Measurements from ENCODE around the gene VEGFD. TPM values are rescaled to one million over a fixed set of nuclear protein-coding genes. Genes with fewer than 3 reads are reported as not detected.

VEGFD gene
- total and polyA plus RNA-seq, 2 donors (not counting 3 experiments of a cell fraction or from before 2014, with no cell fraction given) = 0.40 to 0.64 TPM

DNA sequence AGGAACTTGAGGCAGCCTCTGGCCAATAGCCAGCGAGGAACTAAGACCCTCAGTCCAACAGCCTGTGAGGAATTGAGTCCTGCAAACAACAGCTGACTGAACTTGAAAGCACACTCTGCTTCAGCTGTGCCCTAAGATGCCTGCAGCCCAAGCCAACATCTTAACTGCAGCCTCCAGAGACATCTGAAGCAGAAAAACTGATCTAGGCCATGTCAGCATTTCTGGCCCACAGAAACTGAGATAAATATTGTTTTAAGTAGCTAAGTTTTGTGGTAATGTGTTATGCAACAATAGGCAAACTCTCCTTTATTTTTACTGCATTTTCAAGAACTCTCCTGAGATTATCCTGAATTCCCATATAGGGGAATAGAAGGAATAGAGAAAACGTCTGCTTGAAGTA is 24.5 kb downstream of the VEGFD start:
- FAIRE-seq = no peak
- CTCF ChIA-PET = no interaction called here
- Histone ChIP-seq H3K4me3 (replicated peaks in 1 of 3; ENCODE audit: insufficient read depth in 1 of 3, low read depth in 1 of 3, low read length in 3 of 3) (no peak overlapping the region), H3K4me2 (ENCODE audit: insufficient read depth, low read length) (no peak overlapping the region), H3K9me3 (replicated peaks; ENCODE audit: control insufficient read depth, insufficient read depth, low read length) (no peaks in the 10 kb centered on the region), H3K36me3 (ENCODE audit: control insufficient read depth in 2 of 2, extremely low read depth in 1 of 2, insufficient read depth in 2 of 2, low read length in 2 of 2) (no peaks in the 10 kb centered on the region), H3K9me1 (replicated peaks; ENCODE audit: control insufficient read depth, extremely low read depth, insufficient read depth, low read length) (no peaks in the 10 kb centered on the region), H4K20me1 (replicated peaks; ENCODE audit: control insufficient read depth, extremely low read depth, insufficient read depth, low read length) (no peaks in the 10 kb centered on the region), H3K27ac (ENCODE audit: insufficient read depth, low read depth, low read length) (no peak overlapping the region), H3K27me3 (ENCODE audit: control insufficient read depth in 2 of 2, insufficient read depth in 2 of 2, low read length in 2 of 2) (no peaks in the 10 kb centered on the region), H2AFZ (ENCODE audit: low read depth, low read length) (no peak overlapping the region), H3K9ac (replicated peaks; ENCODE audit: extremely low read depth, insufficient read depth, low read length) (no peak overlapping the region), H3K4me1 (ENCODE audit: control insufficient read depth, extremely low read depth, insufficient read depth, low read length) (no peaks in the 10 kb centered on the region), H3K79me2 (ENCODE audit: control insufficient read depth, insufficient read depth, low read length) (no peaks in the 10 kb centered on the region)
- intact Hi-C loops (cut with micrococcal nuclease) (no loop called here), dilution Hi-C loops (cut with MboI; ENCODE audit: extremely low pct_ligation_motif_present, low sequenced_read_pairs) (no loop called here)
- no peak for DNase-seq (ENCODE audit: low read depth, low spot score)
- POLR2A ChIA-PET = no interaction called here
- no TSS peak for BruUV-seq (replicated peaks)
- TF ChIP-seq POLR2AphosphoS5 (IDR thresholded peaks at IDR 0.05; ENCODE audit: insufficient read depth, low read depth, low read length) = no peak
- TF ChIP-seq, protein P1, sequence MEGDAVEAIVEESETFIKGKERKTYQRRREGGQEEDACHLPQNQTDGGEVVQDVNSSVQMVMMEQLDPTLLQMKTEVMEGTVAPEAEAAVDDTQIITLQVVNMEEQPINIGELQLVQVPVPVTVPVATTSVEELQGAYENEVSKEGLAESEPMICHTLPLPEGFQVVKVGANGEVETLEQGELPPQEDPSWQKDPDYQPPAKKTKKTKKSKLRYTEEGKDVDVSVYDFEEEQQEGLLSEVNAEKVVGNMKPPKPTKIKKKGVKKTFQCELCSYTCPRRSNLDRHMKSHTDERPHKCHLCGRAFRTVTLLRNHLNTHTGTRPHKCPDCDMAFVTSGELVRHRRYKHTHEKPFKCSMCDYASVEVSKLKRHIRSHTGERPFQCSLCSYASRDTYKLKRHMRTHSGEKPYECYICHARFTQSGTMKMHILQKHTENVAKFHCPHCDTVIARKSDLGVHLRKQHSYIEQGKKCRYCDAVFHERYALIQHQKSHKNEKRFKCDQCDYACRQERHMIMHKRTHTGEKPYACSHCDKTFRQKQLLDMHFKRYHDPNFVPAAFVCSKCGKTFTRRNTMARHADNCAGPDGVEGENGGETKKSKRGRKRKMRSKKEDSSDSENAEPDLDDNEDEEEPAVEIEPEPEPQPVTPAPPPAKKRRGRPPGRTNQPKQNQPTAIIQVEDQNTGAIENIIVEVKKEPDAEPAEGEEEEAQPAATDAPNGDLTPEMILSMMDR (IDR thresholded peaks at IDR 0.05; ENCODE audit: extremely low read depth in 1 of 2, insufficient read depth in 1 of 2, low read depth in 1 of 2, low read length in 2 of 2) = no peak
- TF ChIP-seq EZH2 (IDR thresholded peaks at IDR 0.05; ENCODE audit: borderline replicate concordance, low read depth, low read length, severe bottlenecking) = no peak
- no peak for TF ChIP-seq POLR2A (IDR thresholded peaks at IDR 0.05; ENCODE audit: low read depth, low read length)
- TF ChIP-seq FOS (IDR thresholded peaks at IDR 0.05; ENCODE audit: borderline replicate concordance, insufficient read depth, low read length) = no peak
- TF ChIP-seq, protein P2, sequence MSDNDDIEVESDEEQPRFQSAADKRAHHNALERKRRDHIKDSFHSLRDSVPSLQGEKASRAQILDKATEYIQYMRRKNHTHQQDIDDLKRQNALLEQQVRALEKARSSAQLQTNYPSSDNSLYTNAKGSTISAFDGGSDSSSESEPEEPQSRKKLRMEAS (IDR thresholded peaks at IDR 0.05; ENCODE audit: insufficient read depth, insufficient read length) = no peak
- no peak for TF ChIP-seq GATA2 (IDR thresholded peaks at IDR 0.05; ENCODE audit: insufficient read depth, insufficient read length, low read depth, low read length)
- TF ChIP-seq MYC (IDR thresholded peaks at IDR 0.05; ENCODE audit: low read depth, low read length) = no peak
- TF ChIP-seq JUN (IDR thresholded peaks at IDR 0.05; ENCODE audit: borderline replicate concordance, insufficient read depth, insufficient read length, low read depth) = no peak
